ENCODE data around the gene LNX1. TPM values are rescaled to one million over a fixed set of nuclear protein-coding genes. Genes with fewer than 3 reads are reported as not detected.

Gene LNX1
- total and polyA plus RNA-seq, 2 experiments from 2014 or later, result 6.7 to 9.4 TPM

DNA sequence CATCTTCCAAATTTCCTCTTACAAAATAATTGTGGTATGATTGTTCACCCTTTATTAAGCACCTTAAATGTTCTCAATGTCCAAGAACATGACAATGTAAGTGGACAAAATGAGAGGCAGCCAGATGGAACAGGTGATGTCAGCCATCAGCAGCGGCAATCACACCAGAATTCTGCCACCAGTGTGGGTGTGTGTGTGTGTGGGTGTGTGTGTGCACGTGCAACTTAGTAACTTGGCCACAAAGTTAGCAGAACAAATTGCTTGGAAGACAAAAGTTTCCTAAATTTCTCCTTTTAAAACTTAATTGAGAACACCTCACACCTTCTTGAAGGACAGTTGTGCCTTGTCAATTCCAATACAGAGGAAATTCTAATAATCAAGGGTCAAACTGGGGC, 18.7 kb downstream of the LNX1 start:
- WGBS, 2 experiments (ENCODE audit: low coverage in 1 of 2, low lambda C conversion rate in 2 of 2, missing lambda C conversion rate in 2 of 2), result 67 to 73% methylated on average over 2 of the region's 2 CpGs
- H3K4me2 ChIP-seq (ENCODE audit: unreplicated experiment), result no peak overlapping the region

DNA sequence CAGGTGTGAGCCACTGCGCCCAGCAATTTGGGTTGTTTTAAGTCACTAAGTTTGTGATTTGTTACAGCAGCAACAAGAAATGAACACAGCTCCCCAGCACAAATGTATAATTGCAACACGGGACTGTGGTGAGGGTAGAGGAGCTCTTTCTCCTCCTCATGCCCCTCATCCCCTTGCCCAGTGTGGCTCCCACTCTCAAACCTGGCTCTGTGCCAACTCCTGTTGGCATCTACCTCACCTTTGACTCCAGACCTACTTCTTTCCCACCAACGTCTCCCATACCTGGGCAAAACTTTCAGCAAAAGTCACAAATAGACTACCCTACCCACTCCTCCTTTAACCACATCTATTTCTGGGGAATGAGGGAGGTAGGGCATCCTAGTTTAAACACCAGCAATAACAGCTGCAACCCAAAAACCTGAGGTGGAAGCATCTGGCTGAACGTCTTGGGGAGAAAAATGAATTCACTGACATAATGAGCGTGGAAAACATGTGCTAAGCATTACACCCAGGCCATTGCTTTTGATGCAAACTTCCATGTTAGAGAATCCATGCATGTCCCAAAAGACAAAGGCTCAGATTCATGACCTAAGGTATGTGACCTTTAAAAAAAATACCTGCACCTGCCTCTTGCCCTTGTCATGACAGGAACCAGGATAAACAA, 19.2 kb downstream of the LNX1 start:
- H3K4me1 ChIP-seq (ENCODE audit: insufficient read depth), result peaks cover 10% of the 10 kb centered on the region
- H3K4me2 ChIP-seq (ENCODE audit: unreplicated experiment), result no peak overlapping the region
- H2AFZ ChIP-seq, result no peak overlapping the region
- H3K9me3 ChIP-seq (ENCODE audit: low read depth), result no peaks in the 10 kb centered on the region
- WGBS, 2 experiments (ENCODE audit: low coverage in 1 of 2, low lambda C conversion rate in 2 of 2, missing lambda C conversion rate in 2 of 2), result 66 to 67% methylated on average over 5 of the region's 5 CpGs
- H3K79me2 ChIP-seq (ENCODE audit: insufficient read depth), result no peaks in the 10 kb centered on the region
- in situ Hi-C loops (cut with MboI), result no loop called here
- H3K27me3 ChIP-seq (replicated peaks; ENCODE audit: insufficient read depth), result no peaks in the 10 kb centered on the region
- H3K27ac ChIP-seq, result no peak overlapping the region
- no peaks in the 10 kb centered on the region for H3K36me3 ChIP-seq (ENCODE audit: low read depth)
- peaks cover 5% of the 10 kb centered on the region; the same call in 1 of the 2 replicates for H3F3A ChIP-seq (ENCODE audit: insufficient read depth)
- H3K9ac ChIP-seq, result no peak overlapping the region
- no peaks in the 10 kb centered on the region for H4K20me1 ChIP-seq (ENCODE audit: insufficient read depth)
- H3K9me2 ChIP-seq (ENCODE audit: insufficient read depth), result no peaks in the 10 kb centered on the region
- no peak for DNase-seq
- H3K4me3 ChIP-seq, result no peak overlapping the region
- TF ChIP-seq EZH2phosphoT487 (IDR thresholded peaks at IDR 0.05; ENCODE audit: insufficient read depth, low read depth) (no peak), EZH2 (IDR thresholded peaks at IDR 0.05; ENCODE audit: insufficient read depth, poor library complexity, severe bottlenecking) (no peak)

More for the DNA sequence above, 18.7 kb downstream of the LNX1 start:
- TF ChIP-seq EZH2phosphoT487 (IDR thresholded peaks at IDR 0.05; ENCODE audit: insufficient read depth, low read depth) (no peak), EZH2 (IDR thresholded peaks at IDR 0.05; ENCODE audit: insufficient read depth, poor library complexity, severe bottlenecking) (no peak)
- no peaks in the 10 kb centered on the region for H3K79me2 ChIP-seq (ENCODE audit: insufficient read depth)
- in situ Hi-C loops (cut with MboI), result no loop called here
- H3K9ac ChIP-seq, result no peak overlapping the region
- peaks cover 12% of the 10 kb centered on the region for H3K4me1 ChIP-seq (ENCODE audit: insufficient read depth)
- H3K4me3 ChIP-seq, result no peak overlapping the region
- H2AFZ ChIP-seq, result no peak overlapping the region
- H3K27ac ChIP-seq, result no peak overlapping the region
- H4K20me1 ChIP-seq (ENCODE audit: insufficient read depth), result no peaks in the 10 kb centered on the region
- no peaks in the 10 kb centered on the region for H3K9me3 ChIP-seq (ENCODE audit: low read depth)
- H3F3A ChIP-seq (ENCODE audit: insufficient read depth), result peaks cover 7% of the 10 kb centered on the region; the same call in 1 of the 2 replicates
- DNase-seq, result no peak
- H3K36me3 ChIP-seq (ENCODE audit: low read depth), result no peaks in the 10 kb centered on the region
- H3K27me3 ChIP-seq (replicated peaks; ENCODE audit: insufficient read depth), result no peaks in the 10 kb centered on the region
- H3K9me2 ChIP-seq (ENCODE audit: insufficient read depth), result no peaks in the 10 kb centered on the region

DNA sequence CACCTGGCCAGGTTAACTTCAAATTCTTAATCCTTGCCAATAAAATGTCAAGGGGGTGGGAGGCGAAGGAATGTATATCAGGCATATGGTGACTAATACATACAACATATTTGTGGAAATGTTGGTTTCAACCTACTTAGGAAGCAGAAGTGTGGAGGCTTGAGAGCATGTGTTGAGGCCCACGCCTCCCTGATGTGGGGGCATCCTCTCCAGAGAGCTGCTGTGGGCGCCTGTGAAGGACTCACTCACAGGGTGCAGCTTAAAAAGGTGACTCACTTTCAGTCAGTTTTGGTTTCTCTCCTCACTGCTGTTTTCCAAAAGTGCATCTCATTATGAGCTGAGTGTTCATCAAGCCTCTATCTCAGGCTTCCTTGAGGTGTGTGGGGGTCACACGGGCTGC, 27.5 kb downstream of the LNX1 start:
- no peak overlapping the region for H3K27ac ChIP-seq
- peaks cover 12% of the 10 kb centered on the region for H3F3A ChIP-seq (ENCODE audit: insufficient read depth)
- no peak overlapping the region for H2AFZ ChIP-seq
- no peak overlapping the region for H3K9ac ChIP-seq
- peak overlapping the region; percentile 38 for H3K4me2 ChIP-seq (ENCODE audit: unreplicated experiment)
- H3K27me3 ChIP-seq (replicated peaks; ENCODE audit: insufficient read depth), result no peaks in the 10 kb centered on the region
- no peaks in the 10 kb centered on the region for H3K9me3 ChIP-seq (ENCODE audit: low read depth)
- TF ChIP-seq EZH2phosphoT487 (IDR thresholded peaks at IDR 0.05; ENCODE audit: insufficient read depth, low read depth), result no peak
- TF ChIP-seq EZH2 (IDR thresholded peaks at IDR 0.05; ENCODE audit: insufficient read depth, poor library complexity, severe bottlenecking), result no peak
- 50 to 56% methylated on average over 4 of the region's 4 CpGs for WGBS, 2 experiments (ENCODE audit: low coverage in 1 of 2, low lambda C conversion rate in 2 of 2, missing lambda C conversion rate in 2 of 2)
- no peaks in the 10 kb centered on the region for H3K36me3 ChIP-seq (ENCODE audit: low read depth)
- no peak overlapping the region for H3K4me3 ChIP-seq
- H3K9me2 ChIP-seq (ENCODE audit: insufficient read depth), result no peaks in the 10 kb centered on the region
- peaks cover 14% of the 10 kb centered on the region for H3K4me1 ChIP-seq (ENCODE audit: insufficient read depth)
- in situ Hi-C loops (cut with MboI), result no loop called here
- no peaks in the 10 kb centered on the region for H4K20me1 ChIP-seq (ENCODE audit: insufficient read depth)
- peak; percentile 84 for DNase-seq
- no peaks in the 10 kb centered on the region for H3K79me2 ChIP-seq (ENCODE audit: insufficient read depth)

DNA sequence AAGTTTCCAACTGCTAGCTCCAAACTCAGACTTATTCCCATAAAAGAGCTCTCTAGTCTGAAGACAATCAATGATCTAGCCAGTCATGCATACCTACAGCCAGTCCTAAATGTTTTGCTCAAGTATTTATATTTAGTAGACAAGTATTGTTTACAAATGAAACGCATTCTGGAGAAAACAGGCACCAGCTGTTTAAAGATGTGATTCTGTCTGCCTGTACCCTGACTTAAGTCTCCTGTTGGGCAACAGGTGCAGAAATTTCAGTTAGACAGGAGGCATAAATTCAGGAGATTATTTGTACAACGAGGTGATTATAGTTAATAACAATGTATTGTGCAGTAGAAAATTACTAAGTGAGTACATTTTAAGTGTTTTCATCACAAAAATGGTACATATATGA, 28.9 kb downstream of the LNX1 start:
- H3K9me2 ChIP-seq (ENCODE audit: insufficient read depth), result no peaks in the 10 kb centered on the region
- no peaks in the 10 kb centered on the region for H3K9me3 ChIP-seq (ENCODE audit: low read depth)
- no peak for TF ChIP-seq EZH2 (IDR thresholded peaks at IDR 0.05; ENCODE audit: insufficient read depth, poor library complexity, severe bottlenecking)
- TF ChIP-seq EZH2phosphoT487 (IDR thresholded peaks at IDR 0.05; ENCODE audit: insufficient read depth, low read depth), result no peak
- peaks cover 26% of the 10 kb centered on the region for H3F3A ChIP-seq (ENCODE audit: insufficient read depth)
- H3K36me3 ChIP-seq (ENCODE audit: low read depth), result no peaks in the 10 kb centered on the region
- H2AFZ ChIP-seq, result no peak overlapping the region
- H3K27ac ChIP-seq, result no peak overlapping the region
- H3K27me3 ChIP-seq (replicated peaks; ENCODE audit: insufficient read depth), result no peaks in the 10 kb centered on the region
- peaks cover 29% of the 10 kb centered on the region for H3K4me1 ChIP-seq (ENCODE audit: insufficient read depth)
- no peaks in the 10 kb centered on the region for H3K79me2 ChIP-seq (ENCODE audit: insufficient read depth)
- no peak overlapping the region for H3K9ac ChIP-seq
- no peak for DNase-seq
- no peak overlapping the region for H3K4me2 ChIP-seq (ENCODE audit: unreplicated experiment)
- no peak overlapping the region for H3K4me3 ChIP-seq
- in situ Hi-C loops (cut with MboI), result no loop called here
- WGBS, 2 experiments (ENCODE audit: low coverage in 1 of 2, low lambda C conversion rate in 2 of 2, missing lambda C conversion rate in 2 of 2), result 88 to 89% methylated on average over 2 of the region's 2 CpGs
- H4K20me1 ChIP-seq (ENCODE audit: insufficient read depth), result no peaks in the 10 kb centered on the region
